Body of pancreas (tissue), 4 donors: ENCODE measurements around the gene PPID. TPM values are rescaled to one million over a fixed set of nuclear protein-coding genes. Genes with fewer than 3 reads are reported as not detected.
"Not testable (repeated sequence)": the region's sequence is repeated elsewhere in the genome, so short reads cannot be mapped to it uniquely, and the experiment has no call there.

Experiments used
- ATAC-seq: fragments of 150-250 bp; one replicate; pipeline ENCODE4 v1.9.1; 2016
- DNase-seq, 4 donors: peaks; one replicate each; pipeline ENCODE4 v3.0.0-alpha.2; 2019
- H3K27ac ChIP-seq, 4 donors: fragments of 200-600 bp; sonication (generic); 1 replicate in 3 of 4; 2 replicates in 1 of 4; pipeline versions ENCODE4 v1.5.1 to v1.6.1; 2016 to 2019; ENCODE audit warnings: mild to moderate bottlenecking in 1 of 4, mixed read lengths in 1 of 4, moderate library complexity in 1 of 4
- H3K27me3 ChIP-seq, 2 donors: fragments of 200-600 bp; sonication (generic); one replicate each; pipeline ENCODE4 v1.6.0; 2016; ENCODE audit warnings: mild to moderate bottlenecking in 1 of 2
- H3K36me3 ChIP-seq, 2 donors: fragments of 200-600 bp; sonication (generic); replicated peaks in 1 of 2; 2 replicates each; pipeline ENCODE4 v1.5.1; 2016; ENCODE audit warnings: low read depth in 2 of 2; ENCODE audit not compliant: insufficient read depth in 1 of 2
- H3K4me1 ChIP-seq: fragments of 200-600 bp; sonication (generic); one replicate; pipeline ENCODE4 v1.6.0; 2016
- H3K4me3 ChIP-seq, 2 donors: fragments of 200-600 bp; sonication (generic); 1 replicate in 1 of 2; 2 replicates in 1 of 2; pipeline ENCODE4 v1.5.1; 2016 to 2019
- H3K9me3 ChIP-seq, 3 donors: fragments of 200-600 bp; sonication (generic); 1 replicate in 2 of 3; 2 replicates in 1 of 3; pipeline ENCODE4 v1.5.1; 2016
- POLR2A ChIP-seq, 3 donors: fragments of 450-650 bp; IDR thresholded peaks; one replicate each; pipeline ENCODE4 v1.6.1; 2016; ENCODE audit warnings: antibody characterized with exemption in 3 of 3, mild to moderate bottlenecking in 2 of 3
- WGBS, 2 donors: methylation state at CpG; one replicate each; pipeline ENCODE4 v1.1.5; 2017; 5-methylcytosine and 5-hydroxymethylcytosine counted together
- intact Hi-C: fragments of 100-400 bp; cut with DNase I; formaldehyde crosslinking; loops from one replicate; pipeline ENCODE4 v1.15.1; 2023
- total RNA-seq, 2 donors: library from RNA; depleted of rRNA; stranded (reverse); fragments of >200 nt; gene quantifications; one replicate each; pipeline ENCODE4 v1.1.0, GENCODE V29; 2016
- TF ChIP-seq, protein P1 (sequence below), 7 experiments: fragments of 450-650 bp in 4 of 7; fragments of 200-600 bp in 3 of 7; sonication (generic) in 3 of 7; IDR thresholded peaks; one replicate each; pipeline ENCODE4 v1.5.1; 2016 to 2019; ENCODE audit warnings: antibody characterized with exemption in 7 of 7

Gene PPID
- total RNA-seq, 2 donors from 2014 or later: 15.5 to 19.7 TPM

GRCh38 chr4:158760866-158761265, 37.7 kb upstream of the PPID start:
- no peaks in the 10 kb centered on the region for H3K4me1 ChIP-seq
- TF ChIP-seq POLR2A (IDR thresholded peaks at IDR 0.05): no peak
- TF ChIP-seq, protein P1, sequence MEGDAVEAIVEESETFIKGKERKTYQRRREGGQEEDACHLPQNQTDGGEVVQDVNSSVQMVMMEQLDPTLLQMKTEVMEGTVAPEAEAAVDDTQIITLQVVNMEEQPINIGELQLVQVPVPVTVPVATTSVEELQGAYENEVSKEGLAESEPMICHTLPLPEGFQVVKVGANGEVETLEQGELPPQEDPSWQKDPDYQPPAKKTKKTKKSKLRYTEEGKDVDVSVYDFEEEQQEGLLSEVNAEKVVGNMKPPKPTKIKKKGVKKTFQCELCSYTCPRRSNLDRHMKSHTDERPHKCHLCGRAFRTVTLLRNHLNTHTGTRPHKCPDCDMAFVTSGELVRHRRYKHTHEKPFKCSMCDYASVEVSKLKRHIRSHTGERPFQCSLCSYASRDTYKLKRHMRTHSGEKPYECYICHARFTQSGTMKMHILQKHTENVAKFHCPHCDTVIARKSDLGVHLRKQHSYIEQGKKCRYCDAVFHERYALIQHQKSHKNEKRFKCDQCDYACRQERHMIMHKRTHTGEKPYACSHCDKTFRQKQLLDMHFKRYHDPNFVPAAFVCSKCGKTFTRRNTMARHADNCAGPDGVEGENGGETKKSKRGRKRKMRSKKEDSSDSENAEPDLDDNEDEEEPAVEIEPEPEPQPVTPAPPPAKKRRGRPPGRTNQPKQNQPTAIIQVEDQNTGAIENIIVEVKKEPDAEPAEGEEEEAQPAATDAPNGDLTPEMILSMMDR (IDR thresholded peaks at IDR 0.05): no peak
- H3K4me3 ChIP-seq: no peak overlapping the region
- ATAC-seq: no peak
- DNase-seq: no peak
- no peaks in the 10 kb centered on the region for H3K9me3 ChIP-seq
- H3K27ac ChIP-seq: no peak overlapping the region
- H3K27me3 ChIP-seq: no peaks in the 10 kb centered on the region
- no peaks in the 10 kb centered on the region for H3K36me3 ChIP-seq
- intact Hi-C loops: loop anchor here (10.0 kb wide), 1 partner anchor 84 kb away; no protein-coding TSS in a partner anchor
- 79 to 85% methylated on average over 4 of the region's 4 CpGs for WGBS, 2 donors

DNA sequence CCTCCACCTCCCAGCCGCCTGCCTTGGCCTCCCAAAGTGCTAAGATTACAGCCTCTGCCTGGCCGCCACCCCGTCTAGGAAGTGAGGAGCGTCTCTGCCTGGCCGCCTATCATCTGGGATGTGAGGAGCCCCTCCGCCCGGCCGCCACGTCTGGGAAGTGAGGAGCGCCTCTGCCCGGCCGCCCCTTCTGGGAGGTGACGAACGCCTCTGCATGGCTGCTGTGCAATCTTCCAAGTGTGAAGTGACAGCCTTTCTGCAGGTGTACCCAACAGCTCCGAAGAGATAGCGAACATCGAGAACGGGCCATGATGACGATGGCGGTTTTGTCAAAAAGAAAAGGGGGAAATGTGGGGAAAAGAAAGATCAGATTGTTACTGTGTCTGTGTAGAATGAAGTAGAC, 36.3 kb upstream of the PPID start:
- H3K4me3 ChIP-seq, DNase-seq, H3K4me1 ChIP-seq, H3K27me3 ChIP-seq, H3K27ac ChIP-seq, H3K36me3 ChIP-seq, H3K9me3 ChIP-seq, intact Hi-C loops, ATAC-seq: not testable (repeated sequence)
- 96 to 97% methylated on average over 8 to 12 of the region's 20 CpGs for WGBS, 2 donors

DNA sequence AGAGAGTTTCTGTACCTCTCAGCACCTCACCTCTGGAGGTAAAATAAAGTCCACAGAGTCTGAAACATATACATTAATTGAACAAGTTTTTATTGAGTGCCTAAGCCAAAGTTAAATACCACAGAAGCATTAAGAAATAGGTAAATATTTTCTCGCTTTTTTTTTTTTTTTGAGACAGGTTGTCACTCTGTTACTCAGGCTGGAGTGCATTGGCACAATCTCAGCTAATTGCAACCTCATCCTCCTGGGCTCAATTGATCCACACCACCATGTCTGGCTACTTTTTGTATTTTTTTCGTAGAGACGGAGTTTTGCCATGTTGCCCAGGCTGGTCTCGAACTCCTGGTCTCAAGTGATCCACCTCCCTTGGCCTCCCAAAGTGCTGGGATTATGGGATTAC, 35.5 kb upstream of the PPID start:
- Histone ChIP-seq H3K4me3 (no peak overlapping the region), H3K36me3 (no peaks in the 10 kb centered on the region), H3K27ac (no peak overlapping the region), H3K9me3 (no peaks in the 10 kb centered on the region), H3K27me3 (no peaks in the 10 kb centered on the region), H3K4me1 (no peaks in the 10 kb centered on the region)
- WGBS, 2 donors: 69 to 75% methylated on average over 4 of the region's 4 CpGs
- TF ChIP-seq, protein P1 (IDR thresholded peaks at IDR 0.05): no peak
- TF ChIP-seq POLR2A (IDR thresholded peaks at IDR 0.05): no peak
- ATAC-seq (no peak), DNase-seq (no peak)
- intact Hi-C loops: no loop called here

DNA sequence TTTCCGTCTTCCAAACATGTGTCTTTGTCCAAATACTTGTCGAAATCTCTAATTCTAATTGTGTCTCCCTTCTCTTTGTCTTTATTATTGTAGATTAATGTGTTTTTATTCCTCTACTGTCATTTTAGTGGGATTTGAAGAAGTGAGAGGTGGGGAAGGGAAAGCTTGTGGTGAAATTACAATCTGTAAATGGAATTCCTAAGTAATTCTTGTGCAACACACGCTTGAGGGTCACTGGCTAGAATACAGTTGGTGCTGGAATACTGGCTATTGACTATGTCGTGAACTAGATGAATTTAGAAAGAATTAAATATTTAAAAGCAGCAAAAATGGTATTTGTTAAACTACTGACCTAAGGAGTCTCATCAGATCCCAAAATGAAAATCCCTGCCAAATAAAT, 34.9 kb upstream of the PPID start:
- Histone ChIP-seq H3K4me3 (no peak overlapping the region), H3K27me3 (no peaks in the 10 kb centered on the region), H3K36me3 (no peaks in the 10 kb centered on the region), H3K9me3 (no peaks in the 10 kb centered on the region), H3K4me1 (no peaks in the 10 kb centered on the region), H3K27ac (no peak overlapping the region)
- intact Hi-C loops: no loop called here
- WGBS, 2 donors: 65 to 71% methylated on average over 4 of the region's 4 CpGs
- ATAC-seq (no peak), DNase-seq (no peak)
- TF ChIP-seq, protein P1 (IDR thresholded peaks at IDR 0.05): no peak
- no peak for TF ChIP-seq POLR2A (IDR thresholded peaks at IDR 0.05)

DNA sequence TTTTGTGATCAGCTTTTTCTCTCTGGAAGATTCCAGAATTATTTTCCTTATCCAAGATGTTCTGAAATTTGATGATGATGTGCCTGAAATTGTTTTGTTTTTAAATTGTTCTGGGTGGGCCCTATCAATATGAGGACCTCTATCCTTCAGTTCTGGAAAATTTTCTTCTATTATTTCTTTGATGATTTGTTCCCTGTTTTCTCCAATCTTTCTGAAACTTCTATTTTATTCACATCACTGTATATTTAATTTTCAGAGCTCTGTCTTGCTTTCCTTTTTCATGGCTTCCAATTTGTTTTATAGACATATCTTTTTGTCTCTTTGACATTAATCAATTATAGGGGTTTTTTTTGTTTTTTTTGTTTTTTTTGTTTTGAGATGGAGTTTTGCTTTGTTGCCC, 33.4 kb upstream of the PPID start:
- H3K9me3 ChIP-seq: no peaks in the 10 kb centered on the region
- ATAC-seq (no peak), DNase-seq (no peak)
- H3K4me1 ChIP-seq: no peaks in the 10 kb centered on the region
- no peak overlapping the region for H3K27ac ChIP-seq
- intact Hi-C loops: no loop called here
- no peaks in the 10 kb centered on the region for H3K27me3 ChIP-seq
- H3K4me3 ChIP-seq: no peak overlapping the region
- no peaks in the 10 kb centered on the region for H3K36me3 ChIP-seq
- TF ChIP-seq POLR2A (IDR thresholded peaks at IDR 0.05): no peak
- TF ChIP-seq, protein P1 (IDR thresholded peaks at IDR 0.05): no peak

DNA sequence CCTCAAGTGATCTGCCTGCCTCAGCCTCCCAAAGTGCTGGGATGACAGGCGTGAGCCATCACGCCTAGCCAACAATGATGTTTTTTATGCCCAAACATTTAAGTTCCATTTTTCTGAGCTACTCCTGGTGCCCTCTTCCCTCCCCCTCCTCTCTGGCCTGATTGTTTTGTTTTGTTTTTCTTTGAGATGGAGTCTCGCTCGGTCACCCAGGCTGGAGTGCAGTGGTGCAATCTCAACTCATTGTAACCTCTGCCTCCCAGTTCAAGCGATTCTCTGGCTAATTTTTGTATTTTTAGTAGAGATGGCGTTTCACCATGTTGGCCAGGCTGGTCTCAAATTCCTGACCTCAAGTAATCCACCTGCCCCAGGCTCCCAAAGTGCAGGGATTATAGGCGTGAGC, 32.6 kb upstream of the PPID start:
- WGBS, 2 donors: 89 to 91% methylated on average over 7 of the region's 7 CpGs
- intact Hi-C loops, H3K27me3 ChIP-seq, H3K9me3 ChIP-seq, H3K36me3 ChIP-seq, H3K4me3 ChIP-seq, H3K27ac ChIP-seq, ATAC-seq, H3K4me1 ChIP-seq, DNase-seq: not testable (repeated sequence)
